ENCODE results near the gene CD300LG. TPM values are rescaled to one million over a fixed set of nuclear protein-coding genes. Genes with fewer than 3 reads are reported as not detected.

Gene CD300LG
- total and polyA plus RNA-seq, 7 experiments from 2014 or later = not detected

DNA sequence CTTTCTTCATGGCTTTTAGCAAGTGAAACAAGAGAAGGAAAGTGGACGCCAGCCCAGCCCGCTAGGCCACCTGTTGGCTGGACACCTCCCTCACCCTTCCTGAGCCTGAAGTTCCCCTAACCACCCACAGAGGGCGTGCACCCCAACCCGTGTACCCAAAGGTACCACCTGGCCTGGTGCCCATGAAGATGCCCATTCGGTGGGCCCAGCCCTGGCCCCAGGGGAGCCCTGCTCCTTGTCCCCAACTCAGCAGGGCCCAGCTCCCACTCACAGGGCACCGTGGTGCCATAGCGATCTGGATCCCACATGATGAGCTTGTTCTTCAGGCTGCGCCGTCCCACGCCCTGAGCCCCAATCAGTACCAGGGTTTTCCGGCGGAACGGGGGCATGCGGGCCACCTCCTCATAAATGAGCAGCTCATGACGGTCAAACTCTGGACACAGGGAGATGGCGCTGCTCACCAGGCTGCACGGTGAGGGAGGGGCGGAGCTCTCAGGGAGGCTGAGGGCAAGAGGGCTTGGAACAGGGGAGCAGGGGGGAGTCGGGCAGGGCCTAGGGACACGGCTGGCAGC is 33.5 kb downstream of the CD300LG start:
- H3K27ac Mint-ChIP-seq = no peak overlapping the region
- H3K36me3 Mint-ChIP-seq = peaks cover 0 to 8% (median 0%) of the 10 kb centered on the region in 5 donors
- POLR2A ChIA-PET = no interaction called here
- Histone ChIP-seq H3K27me3 (ENCODE audit: control insufficient read depth in 2 of 2, insufficient read depth in 2 of 2, low read length in 2 of 2) (no peaks in the 10 kb centered on the region), H3K36me3 (ENCODE audit: control insufficient read depth in 2 of 3, insufficient read depth in 3 of 3, low read length in 3 of 3) (no peaks in the 10 kb centered on the region), H3K9me3 (ENCODE audit: control insufficient read depth in 2 of 3, low read length in 3 of 3) (no peaks in the 10 kb centered on the region), H3K4me1 (ENCODE audit: control insufficient read depth in 2 of 2, insufficient read depth in 2 of 2, low read length in 2 of 2) (no peaks in the 10 kb centered on the region), H3K4me3 (ENCODE audit: low read length) (no peak overlapping the region), H3K27ac (ENCODE audit: low read depth, low read length) (no peak overlapping the region)
- no peak overlapping the region for H3K4me3 Mint-ChIP-seq
- DNase-seq (peak in 6 of 9 donors; percentile 21 to 48 (median 35)), ATAC-seq (peak; percentile 53)
- H3K9me3 Mint-ChIP-seq = no peaks in the 10 kb centered on the region
- CTCF ChIA-PET = interaction anchor here (0.9 to 1.7 kb wide), 4 partner anchors 15 to 124 kb away, joined by 3 to 8 read pairs (median 4); partner anchors contain the start of gene NAGS
- intact Hi-C loops (cut with micrococcal nuclease) = no loop called here
- H3K4me1 Mint-ChIP-seq = peaks cover 0 to 2% (median 0%) of the 10 kb centered on the region in 7 donors
- H3K27me3 Mint-ChIP-seq = peaks cover 0 to 6% (median 0%) of the 10 kb centered on the region in 5 donors

DNA sequence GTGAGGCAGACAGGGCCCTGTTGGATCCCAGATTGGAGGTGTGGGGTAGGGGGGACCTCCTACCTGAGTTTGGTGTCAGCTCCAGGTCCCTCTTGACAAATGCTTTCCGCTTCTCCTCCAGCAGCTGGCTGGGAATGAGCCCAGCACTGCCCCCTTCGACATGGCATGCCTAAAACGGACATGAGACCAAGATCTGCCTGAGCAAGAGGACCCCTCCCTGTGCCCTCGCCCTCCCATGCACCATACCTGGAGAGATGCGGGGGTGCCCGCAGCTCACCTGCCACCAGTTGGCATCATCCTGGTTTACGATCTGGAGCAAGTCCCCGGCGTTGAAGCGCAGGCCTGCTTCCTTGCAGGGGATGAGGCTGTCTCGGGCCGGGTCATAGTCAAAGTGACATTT is 34.2 kb downstream of the CD300LG start:
- ChIA-PET CTCF (interaction anchor here (0.9 to 1.6 kb wide), 2 partner anchors 16 to 18 kb away, joined by 3 to 6 read pairs; no protein-coding TSS in a partner anchor), POLR2A (no interaction called here)
- Mint-ChIP-seq H3K4me3 (no peak overlapping the region), H3K27me3 (peaks cover 0 to 6% (median 0%) of the 10 kb centered on the region in 5 donors), H3K27ac (no peak overlapping the region), H3K9me3 (no peaks in the 10 kb centered on the region), H3K36me3 (peaks cover 0 to 8% (median 0%) of the 10 kb centered on the region in 5 donors), H3K4me1 (peaks cover 0 to 2% (median 0%) of the 10 kb centered on the region in 7 donors)
- H3K4me1 ChIP-seq (ENCODE audit: control insufficient read depth in 2 of 2, insufficient read depth in 2 of 2, low read length in 2 of 2) = no peaks in the 10 kb centered on the region
- intact Hi-C loops (cut with micrococcal nuclease) = no loop called here
- no peaks in the 10 kb centered on the region for H3K9me3 ChIP-seq (ENCODE audit: control insufficient read depth in 2 of 3, low read length in 3 of 3)
- H3K36me3 ChIP-seq (ENCODE audit: control insufficient read depth in 2 of 3, insufficient read depth in 3 of 3, low read length in 3 of 3) = no peaks in the 10 kb centered on the region
- ATAC-seq (no peak), DNase-seq (no peak)
- no peaks in the 10 kb centered on the region for H3K27me3 ChIP-seq (ENCODE audit: control insufficient read depth in 2 of 2, insufficient read depth in 2 of 2, low read length in 2 of 2)
- H3K4me3 ChIP-seq (ENCODE audit: low read length) = no peak overlapping the region
- no peak overlapping the region for H3K27ac ChIP-seq (ENCODE audit: low read depth, low read length)

DNA sequence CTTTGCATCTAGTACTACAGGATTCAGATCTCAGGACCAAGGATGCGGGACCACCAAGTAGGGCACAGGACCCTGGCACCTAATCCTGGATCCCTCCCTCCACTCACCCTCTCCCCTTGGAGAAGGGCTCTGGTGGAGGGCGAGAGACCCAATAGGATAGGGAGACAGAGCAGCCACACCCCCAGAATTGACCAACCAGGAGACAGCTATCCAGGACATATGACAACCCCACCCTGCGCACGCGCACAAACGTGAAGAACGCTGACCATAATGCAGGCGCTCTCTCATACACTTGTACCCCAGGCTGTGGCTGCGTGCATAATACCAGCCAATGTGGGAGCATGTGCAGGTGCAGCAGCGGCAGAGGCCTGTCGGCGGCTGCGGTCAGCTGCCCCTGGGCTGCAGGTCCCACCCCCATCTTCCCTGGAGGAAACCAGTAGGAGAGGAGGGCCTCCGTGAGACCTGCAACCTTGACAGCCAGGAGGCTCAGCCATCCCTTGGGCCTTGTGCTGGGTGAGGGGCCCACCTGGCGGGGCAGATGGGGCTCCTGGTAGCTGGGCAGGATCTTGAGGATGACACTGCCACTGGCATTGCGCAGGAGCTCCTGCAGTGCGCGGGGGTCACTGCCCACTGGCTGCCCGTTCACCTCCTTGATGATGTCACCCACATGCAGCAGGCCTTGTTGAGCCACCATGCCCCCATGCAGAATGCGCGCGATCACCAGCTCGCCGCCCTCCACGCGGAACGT is 35.0 kb downstream of the CD300LG start:
- Mint-ChIP-seq H3K27ac (no peak overlapping the region), H3K27me3 (peaks cover 0 to 10% (median 0%) of the 10 kb centered on the region in 5 donors), H3K4me3 (no peak overlapping the region), H3K4me1 (peaks cover 0 to 2% (median 0%) of the 10 kb centered on the region in 7 donors), H3K36me3 (peaks cover 0 to 8% (median 0%) of the 10 kb centered on the region in 5 donors), H3K9me3 (no peaks in the 10 kb centered on the region)
- no peak overlapping the region for H3K27ac ChIP-seq (ENCODE audit: low read depth, low read length)
- no peaks in the 10 kb centered on the region for H3K9me3 ChIP-seq (ENCODE audit: control insufficient read depth in 2 of 3, low read length in 3 of 3)
- ATAC-seq (no peak), DNase-seq (no peak)
- intact Hi-C loops (cut with micrococcal nuclease) = no loop called here
- H3K36me3 ChIP-seq (ENCODE audit: control insufficient read depth in 2 of 3, insufficient read depth in 3 of 3, low read length in 3 of 3) = no peaks in the 10 kb centered on the region
- ChIA-PET POLR2A (no interaction called here), CTCF (no interaction called here)
- H3K4me1 ChIP-seq (ENCODE audit: control insufficient read depth in 2 of 2, insufficient read depth in 2 of 2, low read length in 2 of 2) = no peaks in the 10 kb centered on the region
- H3K27me3 ChIP-seq (ENCODE audit: control insufficient read depth in 2 of 2, insufficient read depth in 2 of 2, low read length in 2 of 2) = no peaks in the 10 kb centered on the region
- H3K4me3 ChIP-seq (ENCODE audit: low read length) = no peak overlapping the region

DNA sequence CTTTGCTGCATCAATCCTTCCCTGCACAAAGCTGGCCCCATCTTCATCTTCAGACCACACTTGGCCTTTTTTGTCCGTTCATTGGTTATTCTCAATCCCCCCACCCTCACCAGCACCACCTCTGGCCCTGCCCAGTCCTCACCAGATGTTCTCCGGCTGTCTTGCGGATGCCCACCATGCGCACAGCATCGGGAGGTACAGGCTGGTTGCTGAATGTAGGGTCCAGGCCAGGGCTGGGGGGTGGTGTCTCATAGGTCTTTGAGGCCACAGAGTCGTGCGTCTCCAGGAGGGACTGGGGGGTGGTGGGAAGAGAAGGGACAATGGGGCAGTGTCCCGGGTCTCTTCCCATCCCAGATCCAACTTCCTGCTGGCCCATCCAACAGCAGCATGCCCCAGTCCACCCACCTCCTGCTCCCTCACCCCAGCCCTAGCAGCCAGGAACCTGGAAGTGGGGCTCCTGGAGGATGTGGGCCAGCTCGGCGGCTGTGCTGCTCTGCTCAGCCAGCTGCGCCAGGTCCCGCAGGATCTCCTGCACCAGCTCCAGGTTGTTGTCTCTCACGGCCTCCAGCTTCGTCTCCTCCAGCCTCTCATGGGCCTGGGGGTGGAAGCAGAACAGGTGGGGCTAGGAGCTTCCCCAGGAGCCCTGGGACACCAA is 35.9 kb downstream of the CD300LG start:
- Mint-ChIP-seq H3K36me3 (peaks cover 0 to 8% (median 0%) of the 10 kb centered on the region in 5 donors), H3K9me3 (no peaks in the 10 kb centered on the region)

DNA sequence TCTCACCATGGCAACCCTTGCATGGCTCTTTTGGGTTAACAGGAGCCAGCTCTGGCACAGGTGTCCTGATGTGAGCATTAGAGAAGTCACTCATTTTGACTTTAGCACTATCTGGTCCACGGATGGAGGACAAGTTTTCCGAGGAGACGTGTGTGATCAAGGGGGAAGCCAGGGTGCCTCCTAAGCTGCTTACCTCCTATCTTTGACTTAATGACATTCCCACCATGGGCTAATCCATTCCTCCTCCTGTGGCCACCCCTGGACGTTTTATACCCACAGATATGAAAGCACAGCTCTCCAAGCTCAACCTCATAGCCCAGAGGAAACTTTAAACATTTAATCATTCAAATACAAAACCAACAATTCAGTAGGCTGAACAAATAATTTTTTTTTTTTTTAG is 41.6 kb downstream of the CD300LG start:
- no peak overlapping the region for H3K27ac ChIP-seq (ENCODE audit: low read depth, low read length)
- no peak overlapping the region for H3K4me3 Mint-ChIP-seq
- H3K36me3 ChIP-seq (ENCODE audit: control insufficient read depth in 2 of 3, insufficient read depth in 3 of 3, low read length in 3 of 3) = no peaks in the 10 kb centered on the region
- H3K36me3 Mint-ChIP-seq = peaks cover 0 to 17% (median 0%) of the 10 kb centered on the region in 5 donors
- ATAC-seq (no peak), DNase-seq (no peak)
- H3K27me3 ChIP-seq (ENCODE audit: control insufficient read depth in 2 of 2, insufficient read depth in 2 of 2, low read length in 2 of 2) = no peaks in the 10 kb centered on the region
- peaks cover 0 to 10% (median 0%) of the 10 kb centered on the region in 5 donors for H3K27me3 Mint-ChIP-seq
- H3K4me1 ChIP-seq (ENCODE audit: control insufficient read depth in 2 of 2, insufficient read depth in 2 of 2, low read length in 2 of 2) = no peaks in the 10 kb centered on the region
- H3K4me1 Mint-ChIP-seq = no peaks in the 10 kb centered on the region
- ChIA-PET POLR2A (no interaction called here), CTCF (interaction anchor here (0.6 kb wide), 1 partner anchor 48 kb away, joined by 3 read pairs; no protein-coding TSS in a partner anchor)
- no peak overlapping the region for H3K27ac Mint-ChIP-seq
- intact Hi-C loops (cut with micrococcal nuclease) = no loop called here
- no peaks in the 10 kb centered on the region for H3K9me3 Mint-ChIP-seq
- no peaks in the 10 kb centered on the region for H3K9me3 ChIP-seq (ENCODE audit: control insufficient read depth in 2 of 3, low read length in 3 of 3)
- H3K4me3 ChIP-seq (ENCODE audit: low read length) = no peak overlapping the region

More for the DNA sequence above, 35.9 kb downstream of the CD300LG start:
- intact Hi-C loops (cut with micrococcal nuclease) = no loop called here
- ChIA-PET POLR2A (no interaction called here), CTCF (no interaction called here)
- ATAC-seq = no peak
- Histone ChIP-seq H3K9me3 (ENCODE audit: control insufficient read depth in 2 of 3, low read length in 3 of 3) (no peaks in the 10 kb centered on the region), H3K36me3 (ENCODE audit: control insufficient read depth in 2 of 3, insufficient read depth in 3 of 3, low read length in 3 of 3) (no peaks in the 10 kb centered on the region), H3K4me3 (ENCODE audit: low read length) (no peak overlapping the region), H3K27me3 (ENCODE audit: control insufficient read depth in 2 of 2, insufficient read depth in 2 of 2, low read length in 2 of 2) (no peaks in the 10 kb centered on the region), H3K27ac (ENCODE audit: low read depth, low read length) (no peak overlapping the region), H3K4me1 (ENCODE audit: control insufficient read depth in 2 of 2, insufficient read depth in 2 of 2, low read length in 2 of 2) (no peaks in the 10 kb centered on the region)
- peaks cover 0 to 10% (median 0%) of the 10 kb centered on the region in 5 donors for H3K27me3 Mint-ChIP-seq
- H3K4me1 Mint-ChIP-seq = peaks cover 0 to 2% (median 0%) of the 10 kb centered on the region in 7 donors
- no peak overlapping the region for H3K27ac Mint-ChIP-seq
- DNase-seq = no peak
- H3K4me3 Mint-ChIP-seq = no peak overlapping the region

- H3K27me3 Mint-ChIP-seq = peaks cover 0 to 8% (median 0%) of the 10 kb centered on the region in 5 donors
- no peak overlapping the region for H3K27ac Mint-ChIP-seq
- no peak for ATAC-seq
- H3K36me3 Mint-ChIP-seq = peaks cover 0 to 17% (median 0%) of the 10 kb centered on the region in 5 donors
- Histone ChIP-seq H3K27ac (ENCODE audit: low read depth, low read length) (no peak overlapping the region), H3K27me3 (ENCODE audit: control insufficient read depth in 2 of 2, insufficient read depth in 2 of 2, low read length in 2 of 2) (no peaks in the 10 kb centered on the region), H3K4me1 (ENCODE audit: control insufficient read depth in 2 of 2, insufficient read depth in 2 of 2, low read length in 2 of 2) (no peaks in the 10 kb centered on the region), H3K4me3 (ENCODE audit: low read length) (no peak overlapping the region), H3K9me3 (ENCODE audit: control insufficient read depth in 2 of 3, low read length in 3 of 3) (no peaks in the 10 kb centered on the region), H3K36me3 (ENCODE audit: control insufficient read depth in 2 of 3, insufficient read depth in 3 of 3, low read length in 3 of 3) (no peaks in the 10 kb centered on the region)
- H3K9me3 Mint-ChIP-seq = no peaks in the 10 kb centered on the region
- ChIA-PET POLR2A (interaction anchor here (0.5 kb wide), 1 partner anchor 34 kb away, joined by 3 read pairs; no protein-coding TSS in a partner anchor), CTCF (no interaction called here)
- intact Hi-C loops (cut with micrococcal nuclease) = no loop called here
- DNase-seq = no peak
- no peak overlapping the region for H3K4me3 Mint-ChIP-seq
- H3K4me1 Mint-ChIP-seq = no peaks in the 10 kb centered on the region
These were observed 43.3 kb downstream of the CD300LG start for GRCh38 chr17:43890240-43890639.

Measured in naive thymus-derived CD4-positive, alpha-beta T cell (primary cell).